Progenitor cell of endocrine pancreas (in vitro differentiated cells): ENCODE data around the gene USP11. TPM values are rescaled to one million over a fixed set of nuclear protein-coding genes. Genes with fewer than 3 reads are reported as not detected.
A peak's percentile ranks its signal among the peaks of the same experiment; 100 is the strongest.

Experiments
- DNase-seq: peaks from one replicate; pipeline ENCODE4 v3.0.0; 2021; ENCODE audit warnings: low spot score; ENCODE audit not compliant: unreplicated experiment
- H3K27ac Mint-ChIP-seq: 2 replicates; pipeline ENCODE4 v1.8.0; 2021; ENCODE audit warnings: mild to moderate bottlenecking, moderate library complexity, mixed read lengths
- H3K27me3 Mint-ChIP-seq: 2 replicates; pipeline ENCODE4 v1.8.0; 2021; ENCODE audit warnings: mixed read lengths
- H3K36me3 Mint-ChIP-seq: 2 replicates; pipeline ENCODE4 v1.8.0; 2022; ENCODE audit warnings: mixed read lengths; ENCODE audit not compliant: insufficient read depth
- H3K4me1 Mint-ChIP-seq: 2 replicates; pipeline ENCODE4 v1.8.0; 2021; ENCODE audit warnings: low read depth, mixed read lengths
- H3K4me3 Mint-ChIP-seq: 2 replicates; pipeline ENCODE4 v1.8.0; 2021; ENCODE audit warnings: low read depth, mild to moderate bottlenecking, moderate library complexity, mixed read lengths
- H3K9me3 Mint-ChIP-seq: 2 replicates; pipeline ENCODE4 v1.8.0; 2021; ENCODE audit warnings: low read depth, mixed read lengths
- total RNA-seq: library from RNA; stranded (reverse); gene quantifications from 2 replicates; pipeline ENCODE4 v1.2.1, GENCODE V29; 2021
- TF ChIP-seq, protein P1 (sequence below): fragments of 200-600 bp; sonication (generic); IDR thresholded peaks from one replicate; pipeline ENCODE4 v1.5.0; 2021; ENCODE audit warnings: antibody characterized with exemption, mild to moderate bottlenecking; ENCODE audit not compliant: unreplicated experiment

Gene USP11
- total RNA-seq, 1 donor from 2014 or later = 267 TPM

- no peaks in the 10 kb centered on the region for H3K27me3 Mint-ChIP-seq
- no peak for DNase-seq
- H3K36me3 Mint-ChIP-seq = peaks cover 49% of the 10 kb centered on the region
Observed at GRCh38 chrX:47242321-47242720, 9.5 kb downstream of the USP11 start.

DNA sequence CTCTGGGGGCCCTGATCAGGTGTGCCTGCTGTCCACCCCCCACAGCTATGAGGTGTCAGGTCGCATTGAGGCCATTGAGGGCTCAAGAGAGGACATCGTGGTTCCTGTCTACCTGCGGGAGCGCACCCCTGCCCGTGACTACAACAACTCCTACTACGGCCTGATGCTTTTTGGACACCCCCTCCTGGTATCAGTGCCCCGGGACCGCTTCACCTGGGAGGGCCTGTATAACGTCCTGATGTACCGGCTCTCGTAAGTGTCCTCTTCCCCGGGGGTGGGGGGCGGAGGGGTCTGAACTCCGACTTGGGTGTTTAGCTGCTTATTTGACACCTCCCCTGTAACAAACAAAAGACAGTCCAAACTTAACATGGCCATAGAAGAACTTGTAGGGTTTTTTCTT lies 10.5 kb downstream of the USP11 start:
- DNase-seq = no peak
- Mint-ChIP-seq H3K4me3 (no peak overlapping the region), H3K27ac (no peak overlapping the region), H3K36me3 (peaks cover 53% of the 10 kb centered on the region), H3K4me1 (peaks cover 4% of the 10 kb centered on the region), H3K27me3 (no peaks in the 10 kb centered on the region), H3K9me3 (no peaks in the 10 kb centered on the region)
- TF ChIP-seq, protein P1, sequence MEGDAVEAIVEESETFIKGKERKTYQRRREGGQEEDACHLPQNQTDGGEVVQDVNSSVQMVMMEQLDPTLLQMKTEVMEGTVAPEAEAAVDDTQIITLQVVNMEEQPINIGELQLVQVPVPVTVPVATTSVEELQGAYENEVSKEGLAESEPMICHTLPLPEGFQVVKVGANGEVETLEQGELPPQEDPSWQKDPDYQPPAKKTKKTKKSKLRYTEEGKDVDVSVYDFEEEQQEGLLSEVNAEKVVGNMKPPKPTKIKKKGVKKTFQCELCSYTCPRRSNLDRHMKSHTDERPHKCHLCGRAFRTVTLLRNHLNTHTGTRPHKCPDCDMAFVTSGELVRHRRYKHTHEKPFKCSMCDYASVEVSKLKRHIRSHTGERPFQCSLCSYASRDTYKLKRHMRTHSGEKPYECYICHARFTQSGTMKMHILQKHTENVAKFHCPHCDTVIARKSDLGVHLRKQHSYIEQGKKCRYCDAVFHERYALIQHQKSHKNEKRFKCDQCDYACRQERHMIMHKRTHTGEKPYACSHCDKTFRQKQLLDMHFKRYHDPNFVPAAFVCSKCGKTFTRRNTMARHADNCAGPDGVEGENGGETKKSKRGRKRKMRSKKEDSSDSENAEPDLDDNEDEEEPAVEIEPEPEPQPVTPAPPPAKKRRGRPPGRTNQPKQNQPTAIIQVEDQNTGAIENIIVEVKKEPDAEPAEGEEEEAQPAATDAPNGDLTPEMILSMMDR = no peak

More at GRCh38 chrX:47242321-47242720, 9.5 kb downstream of the USP11 start:
- Mint-ChIP-seq H3K4me3 (no peak overlapping the region), H3K27ac (no peak overlapping the region), H3K9me3 (no peaks in the 10 kb centered on the region), H3K4me1 (peaks cover 5% of the 10 kb centered on the region)
- TF ChIP-seq, protein P1 = no peak

DNA sequence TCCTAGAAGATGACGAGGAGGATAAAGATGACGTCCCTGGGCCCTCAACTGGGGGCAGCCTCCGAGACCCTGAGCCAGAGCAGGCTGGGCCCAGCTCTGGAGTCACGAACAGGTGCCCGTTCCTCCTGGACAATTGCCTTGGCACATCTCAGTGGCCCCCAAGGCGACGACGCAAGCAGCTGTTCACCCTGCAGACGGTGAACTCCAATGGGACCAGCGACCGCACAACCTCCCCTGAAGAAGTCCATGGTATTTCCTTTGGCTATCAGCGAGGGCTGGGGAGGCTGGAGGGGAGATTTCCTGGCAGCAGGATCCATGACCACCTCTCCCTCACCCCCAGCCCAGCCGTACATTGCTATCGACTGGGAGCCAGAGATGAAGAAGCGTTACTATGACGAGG lies 11.9 kb downstream of the USP11 start:
- Mint-ChIP-seq H3K4me3 (no peak overlapping the region), H3K27ac (no peak overlapping the region), H3K9me3 (no peaks in the 10 kb centered on the region), H3K27me3 (no peaks in the 10 kb centered on the region), H3K4me1 (peaks cover 2% of the 10 kb centered on the region), H3K36me3 (peaks cover 55% of the 10 kb centered on the region)
- DNase-seq = no peak
- TF ChIP-seq, protein P1 = no peak

- H3K9me3 Mint-ChIP-seq = no peaks in the 10 kb centered on the region
- TF ChIP-seq, protein P1 = no peak
- H3K27me3 Mint-ChIP-seq = no peaks in the 10 kb centered on the region
- peaks cover 52% of the 10 kb centered on the region for H3K36me3 Mint-ChIP-seq
- no peak overlapping the region for H3K27ac Mint-ChIP-seq
- H3K4me3 Mint-ChIP-seq = no peak overlapping the region
- no peak for DNase-seq
- peaks cover 2% of the 10 kb centered on the region for H3K4me1 Mint-ChIP-seq
Observed at GRCh38 chrX:47245156-47245555, 12.3 kb downstream of the USP11 start.

- H3K27me3 Mint-ChIP-seq = no peaks in the 10 kb centered on the region
- H3K9me3 Mint-ChIP-seq = no peaks in the 10 kb centered on the region
- peaks cover 37% of the 10 kb centered on the region for H3K36me3 Mint-ChIP-seq
- no peak overlapping the region for H3K4me3 Mint-ChIP-seq
- peak overlapping the region; percentile 33 for H3K27ac Mint-ChIP-seq
- no peak for DNase-seq
- peaks cover 2% of the 10 kb centered on the region for H3K4me1 Mint-ChIP-seq
- TF ChIP-seq, protein P1 = no peak
Observed at GRCh38 chrX:47247206-47247998, 14.6 kb downstream of the USP11 start.
